A673 (cell line): ENCODE data around the gene GEMIN8. TPM values are rescaled to one million over a fixed set of nuclear protein-coding genes. Genes with fewer than 3 reads are reported as not detected.

Experiments used
- BruUV-seq: library from RNA; stranded (reverse); fragments of 400-500 nt; replicated peaks from 2 replicates; lab custom pipeline; 2021; lab: Mats Ljungman, UMichigan
- CTCF ChIA-PET: fragments of 300-600 bp; sonication (Branson Sonifier 250); formaldehyde crosslinking; loops from one replicate; lab custom pipeline; 2022; ENCODE audit warnings: antibody characterized with exemption; lab: Charles Lee
- POLR2A ChIA-PET: fragments of 300-600 bp; sonication (Branson Sonifier 250); formaldehyde crosslinking; loops from one replicate; lab custom pipeline; 2022; ENCODE audit warnings: antibody characterized with exemption; ENCODE audit not compliant: low non-redundant PET; lab: Charles Lee
- DNase-seq: peaks from one replicate; pipeline ENCODE4 v3.0.0-alpha.2; 2015; ENCODE audit warnings: low spot score
- H3K27ac ChIP-seq: fragments of 200-600 bp; sonication (generic); 2 replicates; pipeline ENCODE4 v1.5.1; 2016; ENCODE audit warnings: mixed run types, low read depth, mild to moderate bottlenecking, mixed read lengths, antibody characterized with exemption, low read length; ENCODE audit not compliant: poor library complexity, severe bottlenecking
- H3K27me3 ChIP-seq: fragments of 200-600 bp; sonication (generic); replicated peaks from 2 replicates; pipeline ENCODE4 v1.6.1; 2017; ENCODE audit warnings: mixed run types, low read depth, mild to moderate bottlenecking, mixed read lengths, antibody characterized with exemption, low read length; ENCODE audit not compliant: insufficient read depth, poor library complexity
- H3K36me3 ChIP-seq: fragments of 200-600 bp; sonication (generic); 2 replicates; pipeline ENCODE4 v1.6.1; 2016; ENCODE audit warnings: mixed run types, mild to moderate bottlenecking, mixed read lengths, antibody characterized with exemption, low read length; ENCODE audit not compliant: insufficient read depth, poor library complexity, severe bottlenecking
- H3K4me1 ChIP-seq: fragments of 200-600 bp; sonication (generic); 2 replicates; pipeline ENCODE4 v1.6.1; 2017; ENCODE audit warnings: mixed run types, mild to moderate bottlenecking, mixed read lengths, antibody characterized with exemption, low read length; ENCODE audit not compliant: insufficient read depth, poor library complexity, severe bottlenecking
- H3K4me3 ChIP-seq: fragments of 200-600 bp; sonication (generic); 2 replicates; pipeline ENCODE4 v1.5.1; 2016; ENCODE audit warnings: low read depth, mixed run types, mild to moderate bottlenecking, mixed read lengths, low read length; ENCODE audit not compliant: poor library complexity, severe bottlenecking
- H3K9me3 ChIP-seq: fragments of 200-600 bp; sonication (generic); 2 replicates; pipeline ENCODE4 v1.6.1; 2016; ENCODE audit warnings: mixed run types, low read depth, mild to moderate bottlenecking, mixed read lengths, antibody characterized with exemption, low read length; ENCODE audit not compliant: poor library complexity, severe bottlenecking
- EZH2 ChIP-seq: fragments of 200-600 bp; sonication (generic); IDR thresholded peaks from 2 replicates; pipeline ENCODE4 v1.6.1; 2017; ENCODE audit warnings: borderline replicate concordance, low read depth, mild to moderate bottlenecking, mixed read lengths, antibody characterized with exemption, low read length; ENCODE audit not compliant: poor library complexity, severe bottlenecking
- intact Hi-C: fragments of 100-400 bp; cut with micrococcal nuclease; formaldehyde crosslinking; loops from one replicate; pipeline ENCODE4 v1.10.0; 2022; ENCODE audit not compliant: unreplicated experiment
- total RNA-seq: library from RNA; stranded (reverse); gene quantifications from 2 replicates; pipeline ENCODE4 v1.2.3, GENCODE V29; 2021
- TF ChIP-seq, protein P1 (sequence below): fragments of 300-800, 200-600 bp; sonication (generic); conservative IDR thresholded peaks from 2 replicates; pipeline ENCODE4 v1.5.1; 2017; ENCODE audit warnings: low read depth, mild to moderate bottlenecking, antibody characterized with exemption, low read length, moderate library complexity, mixed read lengths

GEMIN8 gene
- total RNA-seq, 1 experiment from 2014 or later: 9.2 TPM

- Histone ChIP-seq H3K36me3 (no peaks in the 10 kb centered on the region), H3K27ac (no peak overlapping the region), H3K4me3 (no peak overlapping the region), H3K4me1 (no peaks in the 10 kb centered on the region), H3K9me3 (no peaks in the 10 kb centered on the region), H3K27me3 (peaks cover 5% of the 10 kb centered on the region)
- intact Hi-C loops: no loop called here
- ChIA-PET POLR2A (no interaction called here), CTCF (no interaction called here)
- no peak for DNase-seq
- TF ChIP-seq EZH2: no peak
- TF ChIP-seq, protein P1, sequence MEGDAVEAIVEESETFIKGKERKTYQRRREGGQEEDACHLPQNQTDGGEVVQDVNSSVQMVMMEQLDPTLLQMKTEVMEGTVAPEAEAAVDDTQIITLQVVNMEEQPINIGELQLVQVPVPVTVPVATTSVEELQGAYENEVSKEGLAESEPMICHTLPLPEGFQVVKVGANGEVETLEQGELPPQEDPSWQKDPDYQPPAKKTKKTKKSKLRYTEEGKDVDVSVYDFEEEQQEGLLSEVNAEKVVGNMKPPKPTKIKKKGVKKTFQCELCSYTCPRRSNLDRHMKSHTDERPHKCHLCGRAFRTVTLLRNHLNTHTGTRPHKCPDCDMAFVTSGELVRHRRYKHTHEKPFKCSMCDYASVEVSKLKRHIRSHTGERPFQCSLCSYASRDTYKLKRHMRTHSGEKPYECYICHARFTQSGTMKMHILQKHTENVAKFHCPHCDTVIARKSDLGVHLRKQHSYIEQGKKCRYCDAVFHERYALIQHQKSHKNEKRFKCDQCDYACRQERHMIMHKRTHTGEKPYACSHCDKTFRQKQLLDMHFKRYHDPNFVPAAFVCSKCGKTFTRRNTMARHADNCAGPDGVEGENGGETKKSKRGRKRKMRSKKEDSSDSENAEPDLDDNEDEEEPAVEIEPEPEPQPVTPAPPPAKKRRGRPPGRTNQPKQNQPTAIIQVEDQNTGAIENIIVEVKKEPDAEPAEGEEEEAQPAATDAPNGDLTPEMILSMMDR: no peak
- no TSS peak for BruUV-seq
These were observed 43.4 kb upstream of the GEMIN8 start for GRCh38 chrX:14073071-14073470.

DNA sequence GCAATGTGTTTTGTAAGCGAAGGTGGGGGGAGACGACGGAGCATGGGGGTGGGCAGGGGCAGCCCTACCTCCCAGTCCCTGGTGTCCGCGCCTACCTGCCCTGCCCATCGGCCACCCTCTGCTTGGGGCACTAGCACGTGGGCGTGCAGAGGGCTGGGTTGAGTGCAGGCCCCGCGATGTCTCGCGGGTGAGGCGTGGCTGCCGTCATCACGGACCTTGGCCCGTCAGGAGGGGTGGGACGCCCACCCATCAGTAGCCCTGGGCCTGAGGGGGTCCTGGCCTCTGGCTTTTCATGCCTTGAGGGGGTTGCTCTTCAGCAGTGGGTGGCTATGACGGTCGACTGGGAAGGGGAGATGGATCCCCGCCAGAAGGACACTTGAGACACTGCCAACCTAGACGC, 36.1 kb upstream of the GEMIN8 start:
- intact Hi-C loops: no loop called here
- DNase-seq: no peak
- Histone ChIP-seq H3K27me3 (no peaks in the 10 kb centered on the region), H3K27ac (no peak overlapping the region), H3K4me3 (no peak overlapping the region), H3K4me1 (no peaks in the 10 kb centered on the region), H3K36me3 (no peaks in the 10 kb centered on the region), H3K9me3 (no peaks in the 10 kb centered on the region)
- no TSS peak for BruUV-seq
- ChIA-PET CTCF (no interaction called here), POLR2A (no interaction called here)
- TF ChIP-seq, protein P1: no peak
- no peak for TF ChIP-seq EZH2

- CTCF ChIA-PET: no interaction called here
- H3K27ac ChIP-seq: no peak overlapping the region
- POLR2A ChIA-PET: no interaction called here
- no peak for DNase-seq
- BruUV-seq: no TSS peak
- no peak overlapping the region for H3K4me3 ChIP-seq
- intact Hi-C loops: no loop called here
- H3K9me3 ChIP-seq: no peaks in the 10 kb centered on the region
- no peaks in the 10 kb centered on the region for H3K4me1 ChIP-seq
- H3K36me3 ChIP-seq: no peaks in the 10 kb centered on the region
- H3K27me3 ChIP-seq: no peaks in the 10 kb centered on the region
- TF ChIP-seq EZH2: no peak
- TF ChIP-seq, protein P1: no peak
These were observed 35.1 kb upstream of the GEMIN8 start for GRCh38 chrX:14064626-14065432.
